Measurements from ENCODE around the gene IMMP2L. TPM values are rescaled to one million over a fixed set of nuclear protein-coding genes. Genes with fewer than 3 reads are reported as not detected.

Gene IMMP2L
- polyA plus RNA-seq, 3 donors: 41.3 to 49.8 (median 43.0) TPM

DNA sequence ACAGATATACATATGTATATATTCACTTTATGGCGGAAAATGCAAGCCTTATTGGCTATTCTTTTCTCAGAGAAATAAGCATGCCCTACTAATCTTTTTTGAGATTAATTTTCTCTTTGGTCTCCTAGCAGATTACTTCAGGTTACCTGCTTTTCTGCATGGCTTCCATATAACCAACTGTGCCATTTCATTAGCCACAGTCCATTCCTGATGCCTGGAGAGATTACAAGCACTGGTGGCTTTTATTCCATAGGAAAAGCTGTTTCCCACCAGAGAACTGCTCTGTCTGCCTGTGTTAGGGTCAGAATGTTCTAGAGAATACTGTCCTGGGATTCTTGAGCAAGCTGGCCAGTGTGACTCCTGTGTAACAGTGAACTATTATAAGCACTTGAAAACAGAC lies 411.6 kb downstream of the IMMP2L start:
- DNase-seq (ENCODE audit: extremely low read depth in 1 of 11, low read depth in 9 of 11, low spot score in 4 of 11): no peak

DNA sequence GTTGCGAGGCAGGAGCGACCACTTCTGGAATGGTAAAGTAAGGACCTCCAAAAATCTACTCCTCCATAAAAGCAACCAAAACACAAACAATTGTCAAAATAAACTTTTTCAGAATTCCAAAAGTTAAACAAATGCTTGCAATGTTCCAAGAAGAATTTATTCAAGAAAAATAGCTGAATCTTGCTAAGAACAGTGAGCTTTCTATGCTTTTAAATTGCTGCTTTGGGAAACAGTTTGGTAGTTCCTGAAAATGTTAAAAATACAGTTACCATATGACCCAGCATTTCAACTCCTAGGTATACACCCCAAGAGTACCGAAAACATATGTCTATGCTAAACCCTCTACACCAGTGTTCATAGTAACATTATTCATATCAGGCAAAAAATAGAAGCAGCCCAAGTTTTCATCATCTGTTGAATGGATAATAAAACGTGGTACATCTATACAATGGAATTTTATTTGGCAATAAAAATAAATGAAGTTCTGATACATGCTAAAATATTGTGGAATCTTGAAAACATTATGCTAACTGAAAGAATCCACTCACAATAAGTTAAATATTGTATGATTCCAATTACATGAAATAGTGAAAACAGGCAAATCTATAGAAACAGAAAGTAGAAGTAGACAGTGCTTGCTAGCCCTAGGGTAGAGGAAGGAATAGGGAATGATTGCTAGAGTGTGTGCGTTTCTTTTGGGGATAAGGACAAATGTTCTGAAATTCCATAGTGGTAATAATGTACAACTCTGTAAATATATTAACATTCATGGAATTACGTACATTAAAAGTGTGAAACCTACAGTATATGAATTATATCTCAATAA lies 414.4 kb downstream of the IMMP2L start:
- DNase-seq (ENCODE audit: extremely low read depth in 1 of 11, low read depth in 9 of 11, low spot score in 4 of 11): no peak

DNA sequence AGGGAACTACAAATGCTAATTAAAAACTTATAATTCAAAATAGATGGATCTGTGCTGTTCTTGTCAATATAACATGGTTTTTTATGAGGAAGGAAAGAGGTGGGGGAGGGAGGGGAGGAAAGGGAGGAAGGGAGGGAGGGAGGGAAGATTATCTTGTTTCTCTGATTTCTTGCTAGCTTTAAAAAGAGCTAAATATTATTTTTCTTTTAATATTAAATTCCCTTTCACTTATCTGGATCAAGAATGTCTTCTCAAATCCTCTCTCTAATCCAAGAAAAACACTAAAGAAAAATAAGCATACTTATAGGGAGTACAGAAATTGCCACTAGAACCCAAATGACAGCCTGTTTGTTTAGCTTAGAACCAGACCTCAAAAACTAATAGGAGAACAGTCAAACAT lies 416.2 kb downstream of the IMMP2L start:
- no peak for DNase-seq (ENCODE audit: extremely low read depth in 1 of 11, low read depth in 9 of 11, low spot score in 4 of 11)

DNA sequence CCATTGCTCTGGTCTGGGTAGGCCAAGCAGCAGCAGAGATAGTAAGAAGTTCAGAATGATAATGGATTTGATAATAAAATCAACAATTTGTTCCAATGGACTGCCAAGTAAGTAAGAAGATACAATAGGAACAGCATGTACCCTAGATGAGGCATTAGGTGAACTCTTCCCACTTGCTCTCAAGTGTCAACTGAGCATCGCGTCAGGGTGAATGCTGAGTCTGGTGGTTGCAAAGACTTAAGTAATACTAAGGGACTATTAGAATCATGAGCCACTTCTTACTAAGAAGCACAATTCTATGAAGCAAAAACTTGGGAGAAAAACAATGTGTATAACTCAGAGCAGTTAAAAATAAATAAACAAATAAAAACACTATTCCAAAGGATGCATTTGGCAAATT lies 416.8 kb downstream of the IMMP2L start:
- DNase-seq (ENCODE audit: extremely low read depth in 1 of 11, low read depth in 9 of 11, low spot score in 4 of 11): no peak

DNA sequence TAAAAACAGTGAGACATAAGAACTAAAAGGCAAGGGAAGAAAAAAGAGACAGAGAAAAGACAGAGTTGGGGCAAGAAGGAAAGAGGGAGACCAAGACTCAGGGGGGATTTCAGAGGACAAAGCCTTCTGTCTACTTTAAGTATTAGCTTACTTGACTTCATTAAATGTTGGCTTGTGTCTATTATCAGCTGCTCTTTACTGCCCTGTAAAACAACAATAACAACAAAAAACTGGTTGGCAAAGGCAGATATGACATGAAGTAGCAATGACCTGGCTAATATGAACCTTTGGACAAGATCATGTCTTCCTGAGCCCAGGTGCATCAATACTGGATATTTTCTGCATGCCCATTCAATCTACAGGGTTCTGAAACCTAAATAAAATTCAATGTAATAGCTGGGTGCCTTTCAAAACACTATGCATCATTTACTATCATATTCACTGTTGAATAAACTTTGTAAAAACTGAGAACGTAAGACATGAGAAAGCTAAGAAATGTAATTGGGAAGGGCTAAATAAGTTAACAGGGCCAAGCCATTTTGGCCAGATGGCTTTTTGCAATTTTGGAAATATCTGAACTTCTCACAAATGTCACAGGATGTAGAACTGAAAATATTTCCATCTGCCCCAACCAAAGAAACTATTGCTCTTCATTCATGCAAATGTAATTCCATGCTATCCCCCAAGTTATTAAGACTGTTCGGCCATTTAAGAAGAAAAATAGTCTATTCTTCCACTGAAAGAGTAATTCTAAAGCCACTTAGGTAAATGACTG lies 422.0 kb downstream of the IMMP2L start:
- DNase-seq (ENCODE audit: extremely low read depth in 1 of 11, low read depth in 9 of 11, low spot score in 4 of 11): no peak

DNA sequence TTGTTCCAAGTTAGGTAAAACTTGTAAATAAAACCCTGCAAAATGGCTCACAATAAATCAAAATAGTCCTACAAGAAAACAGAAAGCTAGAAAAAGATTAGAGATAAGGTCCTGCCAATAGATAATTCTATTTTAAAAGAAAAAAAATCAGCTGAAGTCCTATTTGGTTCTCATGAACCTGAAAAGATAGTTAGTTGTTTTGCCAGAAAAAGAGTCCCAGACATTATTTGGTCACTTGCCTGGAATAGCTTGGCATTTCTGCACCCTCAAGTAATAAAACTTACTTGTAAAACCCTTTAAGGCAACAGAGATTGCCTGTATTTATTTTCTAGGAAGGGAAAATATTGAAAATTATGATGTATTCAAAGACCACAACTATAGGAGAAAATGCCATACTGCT lies 423.7 kb downstream of the IMMP2L start:
- no peak for DNase-seq (ENCODE audit: extremely low read depth in 1 of 11, low read depth in 9 of 11, low spot score in 4 of 11)

DNA sequence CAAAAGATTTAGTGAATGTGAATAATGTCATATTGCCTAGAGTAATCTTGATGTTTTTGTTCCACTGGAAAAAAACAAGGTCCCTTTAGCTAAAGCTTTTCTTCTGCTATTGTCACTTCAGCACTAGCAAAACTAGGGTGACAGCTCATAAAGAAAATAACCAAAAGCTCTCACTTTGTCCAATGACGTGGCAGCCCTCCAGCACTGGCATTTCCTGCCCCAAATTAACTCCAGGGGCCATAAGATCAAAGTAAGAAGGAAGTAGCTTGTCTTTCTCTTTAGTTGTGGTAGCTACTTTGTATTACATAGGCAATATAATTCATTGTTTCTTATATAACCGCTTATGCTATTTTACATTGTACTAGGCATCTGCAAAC lies 424.1 kb downstream of the IMMP2L start:
- DNase-seq (ENCODE audit: extremely low read depth in 1 of 11, low read depth in 9 of 11, low spot score in 4 of 11): peak in 7 of 11 donors; percentile 8 to 46 (median 21)

DNA sequence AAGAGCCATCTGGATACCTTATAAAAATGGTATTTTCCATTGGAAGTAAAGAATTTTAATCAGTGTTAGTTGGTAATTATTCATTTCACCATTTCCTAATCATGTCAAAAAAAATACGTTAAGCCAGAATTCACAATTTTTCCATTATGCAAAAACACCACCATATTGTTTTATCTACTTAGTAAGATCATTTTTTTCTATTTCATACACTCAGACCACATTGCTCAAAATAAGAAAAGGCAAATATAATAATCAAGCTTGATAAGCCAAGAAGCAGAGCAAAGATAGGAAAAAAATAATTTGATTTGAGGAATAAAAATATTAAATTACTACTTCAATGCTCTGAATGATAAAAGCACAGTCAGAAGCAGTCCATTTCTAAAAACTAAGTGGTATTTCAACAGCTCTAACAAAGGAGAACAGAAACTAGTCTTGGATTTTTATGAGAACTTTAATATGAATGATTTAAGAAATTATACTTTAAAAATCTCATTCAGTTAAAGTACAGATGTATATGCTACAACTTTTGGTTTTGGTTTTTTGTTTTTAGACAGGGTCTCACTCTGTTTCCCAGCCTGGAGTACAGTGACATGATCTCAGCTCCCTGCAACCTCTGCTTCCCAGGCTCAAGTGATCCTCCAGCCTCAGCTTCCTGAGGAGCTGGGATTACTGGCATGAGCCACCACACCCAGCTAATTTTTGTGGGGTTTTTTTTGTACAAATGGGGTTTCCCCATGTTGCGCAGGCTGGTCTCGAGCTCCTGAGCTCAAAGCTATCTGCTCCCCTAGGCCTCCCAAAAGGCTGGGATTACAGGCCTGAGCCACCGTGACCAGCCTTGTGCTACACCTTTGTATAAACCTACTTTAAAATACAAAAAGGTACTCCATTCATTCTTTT lies 424.7 kb downstream of the IMMP2L start:
- DNase-seq (ENCODE audit: extremely low read depth in 1 of 11, low read depth in 9 of 11, low spot score in 4 of 11): no peak

DNA sequence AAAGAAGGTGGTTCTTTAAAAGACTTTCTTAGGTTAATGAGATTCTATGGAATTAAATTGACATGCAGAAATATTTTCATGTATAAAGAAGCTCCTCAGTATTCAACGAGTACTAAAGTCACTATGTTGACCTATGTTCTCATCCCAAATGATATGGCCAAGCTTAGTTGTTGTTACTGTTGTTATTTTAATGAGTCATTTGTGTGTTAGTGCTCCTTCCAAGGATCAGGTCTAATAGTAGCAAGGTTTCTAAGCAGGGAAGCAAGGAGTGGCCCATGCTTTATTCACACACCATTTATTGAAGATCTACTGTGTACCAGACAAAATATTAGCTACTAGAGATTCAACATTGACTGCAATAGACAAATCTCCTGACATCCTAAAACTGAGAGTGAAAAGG lies 429.5 kb downstream of the IMMP2L start:
- DNase-seq (ENCODE audit: extremely low read depth in 1 of 11, low read depth in 9 of 11, low spot score in 4 of 11): no peak

DNA sequence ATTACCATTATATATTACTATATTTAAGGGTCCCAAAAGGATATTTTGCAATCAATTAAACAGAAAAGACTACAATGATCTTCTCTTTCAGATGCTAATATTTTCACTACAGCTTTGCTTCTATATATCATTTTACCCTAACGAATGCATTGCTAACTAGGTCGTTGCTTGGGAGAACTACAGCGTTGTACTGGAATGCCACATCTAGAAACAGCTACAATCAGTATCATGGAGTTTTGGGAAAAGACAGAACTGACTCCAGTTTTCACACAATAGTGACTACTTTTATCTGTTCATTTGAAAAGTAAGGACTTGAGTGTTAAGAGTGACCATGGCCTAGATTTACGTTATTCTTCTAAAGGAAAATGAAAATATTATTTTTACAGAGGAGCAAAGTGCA lies 432.9 kb downstream of the IMMP2L start:
- no peak for DNase-seq (ENCODE audit: extremely low read depth in 1 of 11, low read depth in 9 of 11, low spot score in 4 of 11)

DNA sequence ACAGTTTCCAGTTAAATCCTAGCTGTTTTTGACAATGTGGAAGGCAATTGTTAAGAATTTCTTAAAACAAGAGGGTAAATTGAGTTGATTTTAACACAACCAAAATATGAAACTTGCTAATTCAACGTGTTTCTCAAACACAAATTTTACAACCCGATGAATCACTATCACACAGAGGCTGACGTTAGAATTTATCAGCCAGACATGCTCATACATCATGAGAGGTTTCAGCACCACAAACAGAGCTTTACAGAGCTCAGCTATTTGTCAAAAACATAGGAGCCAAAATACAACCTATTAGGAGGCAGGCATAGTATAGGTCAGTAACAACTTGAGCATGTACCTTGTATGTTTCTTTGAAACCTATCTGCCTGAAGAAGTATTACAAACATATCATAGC lies 435.3 kb downstream of the IMMP2L start:
- DNase-seq (ENCODE audit: extremely low read depth in 1 of 11, low read depth in 9 of 11, low spot score in 4 of 11): no peak

DNA sequence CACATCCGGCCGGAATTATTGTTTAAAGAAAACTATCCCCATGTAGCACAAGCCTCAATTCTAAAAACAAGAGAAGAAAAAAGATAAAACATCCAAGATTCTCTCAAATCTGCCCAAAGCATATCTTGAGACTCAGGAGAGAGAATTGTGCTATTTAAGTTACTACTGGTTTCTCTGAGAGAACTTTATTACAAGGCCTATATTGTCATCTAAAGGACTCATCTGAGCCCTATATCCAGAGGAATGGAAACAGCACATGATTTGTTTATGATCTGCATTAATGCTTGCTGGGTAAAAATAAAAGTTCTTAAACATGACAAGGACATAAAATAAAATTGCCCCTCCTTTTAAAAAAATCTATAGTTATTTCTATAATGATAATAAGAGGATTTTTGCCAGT lies 446.3 kb downstream of the IMMP2L start:
- no peak for DNase-seq (ENCODE audit: extremely low read depth in 1 of 11, low read depth in 9 of 11, low spot score in 4 of 11)

DNA sequence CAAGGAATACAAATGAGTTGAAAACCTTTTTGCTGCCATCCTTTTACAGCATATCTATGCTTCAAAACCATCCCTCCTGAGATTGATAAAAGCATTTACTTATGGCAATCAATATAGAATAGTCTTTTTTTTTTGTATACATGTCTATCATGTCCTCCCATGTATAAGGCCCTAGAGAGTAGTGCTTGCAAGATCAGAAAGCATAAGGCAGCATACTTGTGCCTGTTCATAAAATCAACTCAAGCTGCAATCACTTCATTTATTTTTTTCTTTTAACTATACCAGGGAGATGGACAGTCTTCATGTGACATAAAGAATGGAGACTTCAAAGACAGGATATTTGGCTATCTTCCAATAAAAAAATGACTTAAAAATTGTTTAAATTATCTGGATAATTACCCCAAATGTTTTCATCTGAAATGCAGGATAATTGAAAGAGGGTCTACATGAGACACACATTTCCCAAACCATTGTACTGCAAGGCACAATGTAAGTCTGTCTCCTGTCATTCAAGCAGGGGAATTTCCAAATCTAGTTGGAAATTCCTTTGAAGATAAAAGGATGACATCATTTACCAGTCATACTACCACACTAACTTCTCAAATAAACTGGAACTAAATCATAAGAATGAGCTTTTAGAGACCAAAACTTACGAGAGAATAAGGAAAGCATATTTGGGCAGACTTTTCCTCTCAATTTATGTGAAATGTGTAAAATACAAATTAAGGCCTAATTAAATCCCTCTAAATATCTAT lies 448.9 kb downstream of the IMMP2L start:
- no peak for DNase-seq (ENCODE audit: extremely low read depth in 1 of 11, low read depth in 9 of 11, low spot score in 4 of 11)

DNA sequence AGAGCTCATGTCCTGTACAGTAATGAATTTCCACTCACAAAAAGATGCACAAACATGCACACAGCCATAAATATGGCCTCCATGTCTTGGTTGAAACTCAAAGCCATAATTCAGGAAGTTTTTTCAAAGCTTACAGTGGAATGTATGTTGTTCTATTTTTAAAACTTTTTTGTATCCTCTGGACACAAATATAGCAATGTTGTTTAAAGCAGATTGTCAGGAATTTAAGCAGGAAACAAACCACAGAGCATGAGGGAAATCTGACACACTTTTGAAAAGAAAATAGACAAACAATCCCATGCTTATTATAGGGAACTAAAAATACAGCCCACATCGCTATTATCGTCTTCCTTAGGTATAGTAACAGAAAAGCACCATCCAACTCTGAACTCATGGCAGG lies 449.9 kb downstream of the IMMP2L start:
- no peak for DNase-seq (ENCODE audit: extremely low read depth in 1 of 11, low read depth in 9 of 11, low spot score in 4 of 11)

DNA sequence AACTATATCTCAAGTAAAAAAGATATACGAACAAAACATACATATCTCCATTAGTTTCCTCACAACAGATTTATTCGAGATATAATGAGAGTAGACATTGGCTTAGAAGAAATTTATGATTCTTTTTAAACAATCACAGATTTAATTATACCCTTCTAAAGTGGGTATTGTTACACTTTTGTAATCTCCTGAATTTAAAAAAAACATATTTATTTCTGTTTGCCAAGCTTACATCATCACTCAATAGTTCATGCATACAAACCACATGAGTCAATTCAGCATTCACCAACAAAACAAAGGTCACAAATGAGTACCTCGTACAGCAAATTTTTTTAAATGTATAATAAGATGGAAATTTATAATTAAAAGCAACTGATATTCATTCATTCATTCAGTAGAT lies 453.8 kb downstream of the IMMP2L start:
- no peak for DNase-seq (ENCODE audit: extremely low read depth in 1 of 11, low read depth in 9 of 11, low spot score in 4 of 11)

DNA sequence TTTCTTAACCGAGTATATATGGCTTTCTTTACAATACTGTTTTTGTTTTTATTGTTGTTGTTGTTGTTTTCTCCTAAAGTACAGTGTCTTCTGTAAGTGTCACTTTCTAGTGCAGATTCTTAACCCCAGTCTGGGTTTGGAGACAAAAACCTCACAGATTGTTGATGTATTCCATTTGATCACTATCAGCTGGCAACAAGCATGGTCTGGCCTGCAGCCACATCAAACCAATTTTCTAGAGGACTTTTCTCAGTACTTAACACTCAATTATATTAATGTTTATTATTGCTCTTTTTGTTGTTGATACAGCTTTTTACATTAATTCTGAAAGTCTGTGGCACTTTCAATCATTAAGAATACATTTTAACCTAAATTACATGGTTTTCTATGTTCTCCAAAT lies 454.3 kb downstream of the IMMP2L start:
- no peak for DNase-seq (ENCODE audit: extremely low read depth in 1 of 11, low read depth in 9 of 11, low spot score in 4 of 11)

DNA sequence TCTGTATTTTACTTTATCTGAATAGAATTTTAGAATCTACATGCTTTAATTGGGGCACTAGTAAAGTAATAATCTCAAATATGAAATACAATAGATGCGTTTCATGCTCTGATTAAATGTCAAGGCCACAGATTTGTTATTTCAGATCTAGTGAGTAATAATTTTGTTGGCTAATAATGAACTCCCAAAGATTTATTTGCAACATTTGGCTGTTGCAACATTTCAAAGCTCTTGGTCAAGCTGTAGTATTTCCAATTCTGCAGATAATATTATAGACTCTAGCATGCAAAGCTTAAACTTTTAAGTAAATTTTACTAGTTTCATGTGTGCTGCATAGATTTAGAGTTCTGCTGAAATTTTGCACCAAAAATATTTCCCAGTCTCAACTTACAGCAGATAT lies 454.7 kb downstream of the IMMP2L start:
- no peak for DNase-seq (ENCODE audit: extremely low read depth in 1 of 11, low read depth in 9 of 11, low spot score in 4 of 11)

DNA sequence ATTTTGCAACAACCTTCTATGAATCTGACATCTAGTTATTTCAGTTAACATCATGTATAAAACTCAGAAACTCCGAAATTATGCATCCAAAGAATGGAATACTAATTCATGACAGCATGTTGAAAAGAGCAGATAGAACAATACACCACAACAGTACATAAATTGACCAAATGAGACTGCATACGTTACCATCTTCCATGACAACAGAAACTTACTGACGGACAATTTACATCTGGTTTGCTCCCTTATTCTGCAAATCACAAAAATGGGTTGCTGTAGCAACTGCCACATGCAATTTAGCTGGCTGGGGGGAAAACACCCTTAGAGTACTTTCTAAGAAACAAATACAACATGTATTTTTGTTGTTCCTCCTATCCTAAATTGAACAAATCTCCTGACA lies 457.0 kb downstream of the IMMP2L start:
- DNase-seq (ENCODE audit: extremely low read depth in 1 of 11, low read depth in 9 of 11, low spot score in 4 of 11): no peak

DNA sequence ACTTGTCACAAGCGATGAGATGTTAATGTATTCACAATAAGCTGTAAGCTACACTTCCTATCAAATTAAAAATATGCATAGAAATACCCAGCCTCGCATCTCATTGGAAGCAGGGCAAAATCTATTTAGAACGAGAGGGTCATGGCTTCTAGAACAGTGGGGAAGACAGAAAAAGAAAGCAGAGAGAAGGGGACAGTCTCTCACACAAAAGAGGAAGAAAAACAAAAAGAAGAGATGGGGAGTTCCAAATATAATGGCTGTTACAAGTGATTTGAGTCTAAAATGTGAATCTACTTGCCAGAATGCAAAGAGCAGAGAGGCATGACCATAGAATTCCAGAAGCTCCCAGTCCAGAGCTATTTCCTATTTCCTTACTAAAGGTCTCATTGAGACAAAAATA lies 457.6 kb downstream of the IMMP2L start:
- no peak for DNase-seq (ENCODE audit: extremely low read depth in 1 of 11, low read depth in 9 of 11, low spot score in 4 of 11)

Data from renal cortex interstitium (tissue), 11 donors.